SK-N-SH treated with all-trans-retinoic acid at 6 μM for 48 hours (cell line): Measurements from ENCODE around the gene VCAM1.

ENCODE experiments used
- ATAC-seq: fragments of 200-7000 bp; cut with Tn5 transposase; 3 replicates; pipeline ENCODE4 v1.9.1; 2020; ENCODE audit warnings: mild to moderate bottlenecking, moderate library complexity
- ARNTL ChIP-seq: fragments of 450-650 bp; formaldehyde crosslinking; IDR thresholded peaks from 2 replicates; pipeline ENCODE4 v1.5.0; 2020; ENCODE audit warnings: low read depth, mild to moderate bottlenecking, moderate library complexity, borderline replicate concordance
- BACH2 ChIP-seq: fragments of 250-450 bp; sonication (Bioruptor Pico); IDR thresholded peaks from 2 replicates; pipeline ENCODE4 v1.9.0; 2021; ENCODE audit warnings: mild to moderate bottlenecking, borderline replicate concordance
- CSDC2 ChIP-seq: fragments of 250-450 bp; sonication (Bioruptor Pico); IDR thresholded peaks from 2 replicates; pipeline ENCODE4 v1.5.0; 2020; ENCODE audit warnings: mild to moderate bottlenecking, moderate library complexity
- CSRNP3 ChIP-seq: fragments of 250-450 bp; sonication (Bioruptor Pico); IDR thresholded peaks from 2 replicates; pipeline ENCODE4 v1.5.1; 2021; ENCODE audit warnings: mild to moderate bottlenecking, moderate library complexity
- ESRRG ChIP-seq: fragments of 250-450 bp; sonication (Bioruptor Pico); IDR thresholded peaks from 2 replicates; pipeline ENCODE4 v1.6.1; 2021; ENCODE audit warnings: mild to moderate bottlenecking
- GLIS3 ChIP-seq: fragments of 250-450 bp; sonication (Bioruptor Pico); IDR thresholded peaks from 2 replicates; pipeline ENCODE4 v1.5.0; 2020; ENCODE audit warnings: mild to moderate bottlenecking, moderate library complexity
- ISL1 ChIP-seq: fragments of 250-450 bp; sonication (Bioruptor Pico); IDR thresholded peaks from 2 replicates; pipeline ENCODE4 v2.1.2; 2022; ENCODE audit warnings: mild to moderate bottlenecking, moderate library complexity
- POU6F1 ChIP-seq: fragments of 250-450 bp; sonication (Bioruptor Pico); IDR thresholded peaks from 2 replicates; pipeline ENCODE4 v1.8.0; 2021; ENCODE audit warnings: low read depth, mild to moderate bottlenecking, moderate library complexity, borderline replicate concordance
- PPARA ChIP-seq: fragments of 250-450 bp; sonication (Bioruptor Pico); IDR thresholded peaks from 2 replicates; pipeline ENCODE4 v1.5.0; 2020; ENCODE audit warnings: mild to moderate bottlenecking, borderline replicate concordance
- RARB ChIP-seq: fragments of 250-450 bp; sonication (Bioruptor Pico); IDR thresholded peaks from 2 replicates; pipeline ENCODE4 v1.8.0; 2021; ENCODE audit warnings: mild to moderate bottlenecking, moderate library complexity
- SNAI2 ChIP-seq: fragments of 250-450 bp; sonication (Bioruptor Pico); IDR thresholded peaks from 2 replicates; pipeline ENCODE4 v1.5.0; 2020; ENCODE audit warnings: mild to moderate bottlenecking, moderate library complexity
- TCF4 ChIP-seq: fragments of 250-450 bp; sonication (Bioruptor Pico); IDR thresholded peaks from 2 replicates; pipeline ENCODE4 v1.8.0; 2021; ENCODE audit warnings: mild to moderate bottlenecking, moderate library complexity, borderline replicate concordance
- TOX ChIP-seq: fragments of 250-450 bp; sonication (Bioruptor Pico); IDR thresholded peaks from 2 replicates; pipeline ENCODE4 v1.8.0; 2021; ENCODE audit warnings: mild to moderate bottlenecking, moderate library complexity, borderline replicate concordance
- TSHZ2 ChIP-seq: fragments of 250-450 bp; sonication (Bioruptor Pico); IDR thresholded peaks from 2 replicates; pipeline ENCODE4 v1.5.0; 2020; ENCODE audit warnings: mild to moderate bottlenecking, moderate library complexity
- ZFP3 ChIP-seq: fragments of 250-450 bp; sonication (Bioruptor Pico); IDR thresholded peaks from 2 replicates; pipeline ENCODE4 v1.5.0; 2020; ENCODE audit warnings: mild to moderate bottlenecking, moderate library complexity
- ZFP30 ChIP-seq: fragments of 450-650 bp; formaldehyde crosslinking; IDR thresholded peaks from 2 replicates; pipeline ENCODE4 v1.5.0; 2022; ENCODE audit warnings: mild to moderate bottlenecking, moderate library complexity
- ZNF565 ChIP-seq: fragments of 450-650 bp; formaldehyde crosslinking; conservative IDR thresholded peaks from 2 replicates; pipeline ENCODE4 v1.5.0; 2020; ENCODE audit warnings: low read depth, mild to moderate bottlenecking, moderate library complexity
- ZNF8 ChIP-seq: fragments of 450-650 bp; formaldehyde crosslinking; IDR thresholded peaks from 2 replicates; pipeline ENCODE4 v1.5.0; 2020; ENCODE audit warnings: mild to moderate bottlenecking, moderate library complexity

Gene VCAM1

GRCh38 chr1:100683448-100684349 is 35.8 kb upstream of the VCAM1 start:
- no peak for ATAC-seq
- TF ChIP-seq ZFP3 (CRISPR knock-in tag) (no peak), ZNF565 (CRISPR knock-in tag) (no peak), PPARA (no peak), CSDC2 (no peak), TOX (CRISPR knock-in tag) (no peak), TSHZ2 (no peak), ZNF8 (no peak), ARNTL (CRISPR knock-in tag) (no peak), ESRRG (CRISPR knock-in tag) (no peak), CSRNP3 (CRISPR knock-in tag) (no peak)

- peak; percentile 55; the same call in 2 of the 3 replicates for ATAC-seq
- TF ChIP-seq CSRNP3 (CRISPR knock-in tag) (no peak), TCF4 (CRISPR knock-in tag) (no peak)
- TF ChIP-seq, all 23 proteins: peak for 0
Observed at GRCh38 chr1:100699744-100700143, 19.8 kb upstream of the VCAM1 start.

GRCh38 chr1:100700586-100700985 is 19.0 kb upstream of the VCAM1 start:
- no peak; the same call in 2 of the 3 replicates for ATAC-seq
- TF ChIP-seq SNAI2 = no peak
- TF ChIP-seq ESRRG (CRISPR knock-in tag) = no peak
- TF ChIP-seq POU6F1 (CRISPR knock-in tag) = no peak
- TF ChIP-seq ZNF8 = no peak
- no peak for TF ChIP-seq ZFP30 (CRISPR knock-in tag)
- TF ChIP-seq ARNTL (CRISPR knock-in tag) = no peak

GRCh38 chr1:100703052-100703451 is 16.5 kb upstream of the VCAM1 start:
- ATAC-seq = no peak
- TF ChIP-seq BACH2 (CRISPR knock-in tag) = no peak
- TF ChIP-seq TOX (CRISPR knock-in tag) = no peak
- TF ChIP-seq ISL1 (CRISPR knock-in tag) = no peak

- ATAC-seq = peak; percentile 76
- TF ChIP-seq ZNF8 = no peak
- no peak for TF ChIP-seq GLIS3
- TF ChIP-seq RARB (CRISPR knock-in tag) = no peak
- no peak for TF ChIP-seq POU6F1 (CRISPR knock-in tag)
Observed at GRCh38 chr1:100703716-100704115, 15.8 kb upstream of the VCAM1 start.
